Stimulated activated CD4-positive, alpha-beta T cell treated with anti-CD3 and anti-CD28 coated beads, TNF-alpha, amount 100 ng/mL, for 48 hours (primary cell): ENCODE measurements around the gene DYNC1I1.

Experiments
- DNase-seq, 3 donors: peaks; one replicate each; pipeline ENCODE4 v3.0.0-alpha.2; 2020; ENCODE audit warnings: low read depth in 3 of 3

Gene DYNC1I1

DNA sequence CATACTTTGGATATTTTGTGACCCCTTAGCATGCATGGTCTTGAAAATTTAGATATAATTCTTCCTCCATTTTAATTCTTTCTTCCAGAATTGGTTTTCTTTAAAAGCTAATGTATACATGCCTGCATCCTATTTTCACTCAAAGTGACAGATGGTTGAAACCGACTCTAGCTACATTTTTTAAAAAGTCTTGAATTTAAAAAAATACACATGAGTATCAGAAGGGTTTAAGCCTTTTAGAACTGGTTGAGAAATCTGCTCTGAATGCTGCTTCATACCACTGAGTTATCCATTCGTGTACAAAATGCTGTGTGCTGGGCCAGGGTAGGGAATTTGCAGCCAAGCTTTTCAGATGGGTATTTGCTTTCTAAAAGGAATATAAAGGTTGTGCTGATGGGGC, 16.5 kb downstream of the DYNC1I1 start:
- no peak for DNase-seq

DNA sequence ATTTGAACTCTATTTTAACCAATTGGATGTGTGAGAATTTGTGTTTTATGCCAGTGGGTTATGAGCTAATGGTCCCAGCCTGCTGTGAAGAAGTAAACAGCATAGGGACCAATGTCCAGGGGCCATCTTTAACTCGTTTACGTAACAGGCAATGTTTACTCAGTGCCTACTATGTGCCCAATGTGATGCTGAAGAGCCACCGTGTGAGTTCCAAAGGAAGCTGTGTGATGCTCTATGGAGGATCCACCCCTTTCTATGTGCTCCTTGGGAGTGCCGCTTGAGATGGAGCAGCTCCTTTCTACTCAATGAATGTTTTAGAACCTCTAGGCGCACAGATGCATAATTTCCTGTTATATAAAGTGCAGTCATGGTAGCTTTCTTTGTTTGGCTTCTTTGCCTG, 21.3 kb downstream of the DYNC1I1 start:
- DNase-seq, result no peak

DNA sequence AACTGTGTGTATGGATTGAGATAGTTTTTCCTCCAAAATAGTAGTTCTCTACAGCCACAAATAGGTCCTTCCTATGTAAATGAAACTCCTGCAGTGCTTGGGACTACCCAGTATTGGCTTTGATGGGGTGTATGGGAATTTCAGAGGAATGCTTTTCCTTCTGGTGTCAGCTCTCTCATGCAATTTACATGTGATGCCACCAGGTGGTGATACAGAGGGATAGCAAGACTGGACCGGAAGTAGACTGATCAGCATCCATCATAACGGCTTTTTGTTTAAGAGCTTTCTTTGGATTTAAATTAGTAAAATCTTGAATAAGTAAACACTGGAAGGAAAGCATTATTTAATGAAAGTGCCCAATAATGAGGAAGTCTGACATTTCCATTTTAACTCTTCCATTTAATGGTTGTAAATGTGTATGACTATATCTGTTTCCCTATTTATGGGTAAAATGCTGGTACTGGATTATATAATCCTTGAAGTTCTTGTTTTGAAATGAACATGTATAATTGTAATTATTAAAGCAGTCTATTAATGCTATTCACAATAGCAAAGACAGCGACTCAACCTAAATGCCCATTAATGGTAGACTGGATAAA, 22.7 kb downstream of the DYNC1I1 start:
- no peak for DNase-seq

DNA sequence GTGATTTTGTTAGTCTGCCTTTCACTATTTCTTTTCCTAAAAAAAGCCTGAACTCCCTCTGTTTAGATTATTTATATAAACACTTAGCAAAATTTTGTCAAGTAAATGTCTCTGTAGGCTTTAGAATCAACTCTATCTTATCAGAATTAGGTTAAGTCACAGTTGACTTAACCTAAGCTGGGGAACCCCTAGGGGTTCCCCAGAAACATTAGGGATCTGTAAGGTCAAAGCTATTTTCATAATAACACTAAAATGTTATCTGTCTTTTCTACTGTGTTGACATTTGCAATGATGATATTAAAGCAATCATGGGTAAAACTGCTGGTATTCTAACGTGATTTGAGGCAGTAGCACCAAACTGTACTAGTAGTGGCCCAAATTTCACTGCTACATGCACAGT, 24.3 kb downstream of the DYNC1I1 start:
- no peak for DNase-seq

DNA sequence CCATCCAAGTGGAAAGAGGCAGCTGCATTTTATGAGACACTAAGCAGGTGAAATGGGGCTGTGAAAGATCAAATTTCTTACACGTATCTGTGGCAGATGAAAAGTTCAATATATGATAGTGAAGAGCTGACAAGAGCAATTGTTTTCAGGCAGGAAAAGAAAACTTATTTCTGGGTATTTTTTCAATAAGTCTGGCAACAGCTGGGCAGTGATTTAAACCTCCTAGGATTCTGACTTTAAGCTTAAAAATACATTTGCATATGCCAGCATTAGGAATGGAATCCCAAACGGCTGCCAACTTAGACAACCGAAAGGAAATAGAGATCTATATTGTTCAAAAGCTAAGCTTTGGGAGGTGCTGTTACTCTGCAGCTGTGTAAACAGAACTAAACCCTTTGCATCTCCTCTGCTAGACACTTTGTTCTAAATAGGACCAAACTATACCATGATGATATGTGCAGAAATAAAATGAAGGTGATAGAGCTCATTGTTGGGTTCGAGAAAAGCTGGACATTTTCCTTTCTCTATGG, 26.1 kb downstream of the DYNC1I1 start:
- DNase-seq, result no peak

DNA sequence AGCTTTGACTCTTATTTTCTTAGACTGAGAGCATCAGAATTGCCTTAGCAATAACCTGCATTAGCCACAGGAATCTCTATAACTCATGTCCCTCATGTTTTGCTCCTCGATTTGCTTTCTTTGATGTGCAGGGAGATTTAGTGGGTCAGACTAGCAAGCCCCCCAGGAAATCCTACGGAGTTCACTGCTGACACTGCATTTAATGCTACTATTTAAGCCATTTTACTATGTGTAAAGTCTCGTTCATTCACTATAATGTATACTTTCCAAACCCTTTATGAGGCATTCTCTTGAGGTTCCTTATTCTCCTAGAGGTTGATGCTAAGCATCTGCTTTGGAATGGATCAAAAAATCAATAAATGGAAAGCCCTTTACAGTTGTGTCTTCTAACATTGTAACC, 28.4 kb downstream of the DYNC1I1 start:
- DNase-seq, result no peak

DNA sequence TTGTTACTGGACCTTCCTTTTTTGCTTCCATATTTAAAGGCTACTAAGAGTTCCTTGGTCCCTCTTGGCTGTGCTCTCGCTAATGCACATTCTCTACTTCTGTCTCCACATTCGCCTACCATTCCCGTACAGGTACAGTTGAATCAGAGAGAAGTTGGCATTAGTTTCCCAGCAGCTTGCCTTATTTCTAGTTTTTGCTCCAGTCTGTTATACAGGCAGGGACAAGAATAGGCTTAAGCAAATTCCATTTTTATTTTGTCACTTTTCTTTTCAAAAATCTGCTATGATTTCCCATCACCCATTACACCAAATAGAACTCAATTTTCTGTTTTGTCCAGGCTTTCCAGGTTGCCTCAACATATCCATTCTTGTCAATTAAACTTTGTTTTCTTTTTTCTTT, 29.9 kb downstream of the DYNC1I1 start:
- DNase-seq, result no peak

DNA sequence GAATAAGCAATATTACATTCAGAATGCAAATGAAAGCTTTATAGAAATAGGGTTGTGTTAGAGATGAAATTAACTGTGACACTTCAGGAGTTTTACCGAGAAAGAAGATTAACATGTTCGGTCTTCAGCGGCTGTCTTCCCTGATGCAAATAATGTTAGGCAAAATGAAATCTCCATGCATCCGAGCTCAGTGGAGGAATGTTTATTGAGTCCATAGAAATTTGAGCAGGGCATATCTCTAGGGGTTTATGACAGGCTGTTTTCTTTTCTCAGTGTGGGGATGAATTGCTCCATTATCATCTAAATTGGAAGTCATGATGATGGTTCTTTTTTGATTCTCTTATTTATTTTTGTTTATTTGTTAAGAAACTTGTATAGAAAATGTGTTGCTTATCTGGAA, 31.7 kb downstream of the DYNC1I1 start:
- no peak for DNase-seq

DNA sequence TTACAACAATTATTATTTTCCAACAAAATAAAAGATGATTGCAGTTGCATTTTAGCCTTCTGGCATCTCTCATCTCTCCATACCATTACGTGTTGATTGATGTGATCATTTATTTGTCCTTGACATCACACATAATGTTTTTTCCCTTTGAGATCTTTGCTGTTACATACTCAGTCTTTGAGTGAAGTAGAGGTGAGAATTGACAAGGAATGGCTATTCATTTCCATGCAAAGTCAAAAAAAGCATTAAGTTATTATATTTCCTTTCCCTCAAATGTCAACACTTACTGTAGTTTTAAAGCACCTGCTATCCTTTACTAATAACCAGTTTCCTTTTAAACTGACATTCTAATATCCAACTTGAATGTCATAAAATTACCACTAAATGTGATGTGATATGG, 33.6 kb downstream of the DYNC1I1 start:
- no peak for DNase-seq

DNA sequence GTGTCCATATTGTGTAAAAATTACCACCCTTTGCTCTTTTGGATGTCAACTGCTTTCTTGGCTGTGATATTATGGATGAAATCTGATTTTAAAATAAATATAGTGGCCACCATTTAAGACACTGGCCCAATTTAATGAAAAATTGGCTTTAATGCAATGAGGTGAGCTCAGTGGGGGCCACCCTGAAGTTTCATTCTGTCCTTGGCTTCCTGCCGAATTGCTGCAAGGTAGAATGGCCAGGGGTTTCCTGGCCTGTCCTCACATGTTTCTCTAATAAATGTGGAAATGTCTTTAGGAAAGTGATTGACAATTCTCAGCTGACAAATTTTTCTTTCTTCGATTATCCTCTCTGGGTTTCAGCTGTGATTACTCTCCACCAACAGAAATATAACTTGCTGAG, 36.0 kb downstream of the DYNC1I1 start:
- DNase-seq, result no peak

DNA sequence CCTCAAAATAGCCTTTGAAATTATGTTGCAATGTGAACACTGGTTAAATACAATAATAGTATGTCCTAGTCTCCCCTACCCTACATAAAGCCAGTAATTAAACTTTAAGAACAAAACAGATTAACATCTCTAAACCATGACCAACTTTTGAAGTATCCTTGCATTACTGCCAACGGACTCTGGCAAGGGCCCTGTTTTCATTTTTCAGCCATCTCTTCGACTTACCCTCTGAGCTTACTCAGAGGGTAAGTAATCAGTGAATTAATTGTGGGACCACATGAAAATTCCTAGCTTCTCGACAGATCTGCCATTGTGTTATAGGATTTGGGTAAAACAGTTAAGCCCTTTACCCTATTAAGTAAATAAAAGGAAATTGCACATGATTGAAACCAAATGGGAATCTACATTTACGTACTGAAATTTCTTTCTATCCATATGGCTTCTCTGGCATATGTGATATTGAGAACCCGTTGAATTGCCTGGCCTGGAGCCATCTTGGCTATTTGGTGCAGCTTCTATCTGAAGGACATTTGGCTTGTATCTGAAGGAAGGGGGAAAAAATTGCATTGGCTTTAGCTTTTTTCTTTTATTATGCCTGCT, 39.6 kb downstream of the DYNC1I1 start:
- DNase-seq, result no peak

DNA sequence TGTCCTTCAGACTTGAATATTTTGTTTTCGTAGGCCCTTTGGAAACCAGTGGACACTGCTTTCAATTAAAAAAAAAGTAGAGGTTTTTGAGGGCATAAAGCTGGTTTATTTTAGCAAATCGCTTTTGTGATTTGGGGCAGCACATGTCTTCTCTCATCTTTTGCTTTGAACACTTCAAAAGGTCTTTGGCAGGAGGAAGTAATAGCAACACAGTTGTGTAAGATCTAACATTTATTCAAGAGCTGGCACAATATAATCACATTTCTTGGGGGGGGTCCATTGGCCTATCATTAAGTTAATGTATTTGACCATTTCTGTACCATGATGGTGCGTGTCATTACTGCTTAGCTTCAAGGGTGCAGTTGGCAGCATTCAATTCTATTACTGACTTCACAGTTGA, 42.4 kb downstream of the DYNC1I1 start:
- DNase-seq, result no peak

DNA sequence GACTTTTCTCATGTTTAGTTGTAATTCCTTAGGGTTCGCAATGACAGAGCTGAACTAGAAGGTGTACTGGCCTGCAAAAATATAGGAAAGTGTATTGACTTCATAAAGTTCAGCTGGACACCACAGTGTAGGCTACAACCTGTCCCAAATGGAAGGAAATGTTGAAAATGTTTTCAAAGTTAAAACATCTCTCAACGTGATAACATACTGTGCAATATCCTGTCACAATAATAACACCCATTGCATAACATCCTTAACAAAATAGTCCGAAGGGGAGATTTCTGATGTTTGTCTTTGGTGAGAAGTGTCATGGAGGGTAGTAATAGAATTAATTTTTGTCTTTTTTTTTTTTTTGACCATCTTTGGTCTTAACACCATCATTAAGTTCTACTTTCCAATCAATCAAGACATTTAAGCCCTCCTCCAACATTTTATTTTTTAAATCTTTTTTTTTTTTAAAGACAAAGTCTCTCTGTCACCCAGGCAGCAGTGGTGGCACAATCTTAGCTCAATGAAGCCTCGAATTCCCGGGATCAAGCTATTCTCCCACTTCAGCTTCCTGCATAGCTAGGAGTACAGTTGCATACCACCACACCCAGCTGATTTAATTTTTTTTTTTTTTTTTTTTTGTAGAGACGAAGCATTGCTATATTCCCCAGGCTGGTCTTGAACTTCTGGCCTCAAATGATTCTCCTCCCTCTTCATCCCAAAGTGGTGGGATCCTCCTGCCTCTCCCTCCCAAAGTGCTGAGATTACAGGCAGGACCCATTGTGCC, 45.7 kb downstream of the DYNC1I1 start:
- no peak for DNase-seq

DNA sequence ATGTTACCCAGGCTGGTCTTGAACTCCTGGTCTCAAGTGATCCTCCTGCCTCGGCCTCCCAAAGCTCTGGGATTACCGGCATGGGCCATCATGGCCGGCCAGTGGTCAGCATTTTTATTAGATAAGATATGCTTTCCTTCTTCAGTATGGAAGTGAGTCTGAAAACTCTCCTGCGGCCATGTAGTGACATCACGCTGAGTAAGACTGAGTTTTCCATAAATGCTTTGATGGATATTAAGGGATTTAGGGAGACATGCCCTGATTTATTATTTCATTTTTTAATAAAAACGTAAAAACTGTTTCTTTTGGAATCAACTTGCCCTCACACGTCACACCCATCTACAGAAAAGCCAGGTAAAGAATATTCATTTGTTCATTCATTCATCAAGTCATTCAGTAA, 48.4 kb downstream of the DYNC1I1 start:
- no peak for DNase-seq

DNA sequence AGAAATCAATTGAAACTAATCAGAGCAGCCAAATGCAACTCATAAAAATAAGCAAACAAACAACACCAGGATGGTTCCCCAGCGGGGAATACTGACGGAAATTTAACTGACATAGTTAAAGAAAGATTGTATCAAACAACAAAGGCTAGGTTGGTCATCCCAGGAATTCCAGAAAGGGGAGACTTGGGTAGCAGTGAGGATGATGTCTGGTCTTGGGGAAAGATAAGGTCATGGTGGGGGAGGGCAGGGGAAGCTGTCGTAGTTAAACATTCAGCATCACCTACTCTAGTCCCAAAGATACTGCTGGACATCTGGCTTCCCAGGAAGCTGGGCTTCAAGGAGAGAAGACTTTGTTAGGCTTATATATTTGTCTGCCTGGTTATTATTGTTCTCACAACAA, 50.4 kb downstream of the DYNC1I1 start:
- no peak for DNase-seq

DNA sequence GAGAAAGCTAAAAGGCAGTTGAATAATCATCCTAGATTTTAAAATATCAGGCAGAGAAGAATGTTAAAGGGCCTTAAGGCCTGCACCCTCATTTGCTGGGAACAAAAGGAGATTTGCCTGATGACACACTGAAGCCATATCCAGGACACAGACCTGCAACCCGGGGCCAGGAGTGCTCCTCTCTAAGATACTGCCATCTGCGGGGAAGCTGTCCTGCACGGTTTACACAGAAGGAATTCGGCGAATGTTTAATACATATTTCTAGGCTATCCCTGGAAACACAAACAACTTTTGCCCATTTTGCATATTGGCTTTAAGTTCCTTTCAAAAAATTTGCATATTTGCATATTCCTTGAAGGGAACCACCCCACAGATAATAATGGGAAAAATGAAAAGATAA, 52.3 kb downstream of the DYNC1I1 start:
- DNase-seq, result no peak

DNA sequence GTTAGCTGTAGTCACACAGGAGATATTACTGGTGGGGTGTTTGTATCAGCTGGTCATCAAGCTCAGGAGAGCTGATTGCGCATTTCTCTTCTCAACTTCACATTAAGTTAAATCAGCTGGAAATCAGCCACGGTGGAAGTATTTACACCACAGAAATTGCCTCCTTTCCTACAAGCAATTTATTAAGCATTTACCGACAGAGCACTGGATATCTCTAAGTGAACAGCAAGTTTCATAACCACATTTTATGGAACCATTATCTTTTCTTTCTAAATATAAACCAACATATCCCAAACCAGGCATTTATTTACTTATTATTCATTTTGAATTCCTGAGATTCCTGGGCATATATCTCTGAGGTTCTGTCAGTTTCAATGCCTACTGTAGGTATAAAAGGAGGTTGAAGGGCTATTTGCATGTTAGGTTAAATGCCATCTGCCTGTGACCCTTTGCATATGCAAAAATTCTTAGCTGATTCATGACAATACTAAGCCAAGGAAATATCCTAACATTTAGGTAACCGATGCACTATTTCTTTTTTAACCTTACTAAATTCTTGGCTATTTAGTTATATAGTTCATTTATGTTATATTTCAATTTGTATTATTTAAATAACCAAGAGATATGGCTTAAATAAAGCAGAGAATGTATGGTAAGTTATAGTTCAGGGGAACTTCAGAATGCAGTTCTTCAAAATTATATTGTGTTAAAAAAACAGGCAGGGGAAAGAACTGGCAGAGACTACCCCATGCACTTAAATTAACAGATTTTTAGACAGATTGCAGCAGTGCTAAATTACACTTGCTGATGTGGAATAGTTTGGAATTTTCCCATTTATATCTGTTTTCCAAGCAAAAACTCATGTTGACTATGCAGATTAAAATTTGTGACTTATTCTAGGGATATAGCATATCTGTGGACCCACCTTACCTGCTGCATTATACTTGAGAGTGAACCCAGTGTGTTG, 56.8 kb downstream of the DYNC1I1 start:
- DNase-seq, result no peak

DNA sequence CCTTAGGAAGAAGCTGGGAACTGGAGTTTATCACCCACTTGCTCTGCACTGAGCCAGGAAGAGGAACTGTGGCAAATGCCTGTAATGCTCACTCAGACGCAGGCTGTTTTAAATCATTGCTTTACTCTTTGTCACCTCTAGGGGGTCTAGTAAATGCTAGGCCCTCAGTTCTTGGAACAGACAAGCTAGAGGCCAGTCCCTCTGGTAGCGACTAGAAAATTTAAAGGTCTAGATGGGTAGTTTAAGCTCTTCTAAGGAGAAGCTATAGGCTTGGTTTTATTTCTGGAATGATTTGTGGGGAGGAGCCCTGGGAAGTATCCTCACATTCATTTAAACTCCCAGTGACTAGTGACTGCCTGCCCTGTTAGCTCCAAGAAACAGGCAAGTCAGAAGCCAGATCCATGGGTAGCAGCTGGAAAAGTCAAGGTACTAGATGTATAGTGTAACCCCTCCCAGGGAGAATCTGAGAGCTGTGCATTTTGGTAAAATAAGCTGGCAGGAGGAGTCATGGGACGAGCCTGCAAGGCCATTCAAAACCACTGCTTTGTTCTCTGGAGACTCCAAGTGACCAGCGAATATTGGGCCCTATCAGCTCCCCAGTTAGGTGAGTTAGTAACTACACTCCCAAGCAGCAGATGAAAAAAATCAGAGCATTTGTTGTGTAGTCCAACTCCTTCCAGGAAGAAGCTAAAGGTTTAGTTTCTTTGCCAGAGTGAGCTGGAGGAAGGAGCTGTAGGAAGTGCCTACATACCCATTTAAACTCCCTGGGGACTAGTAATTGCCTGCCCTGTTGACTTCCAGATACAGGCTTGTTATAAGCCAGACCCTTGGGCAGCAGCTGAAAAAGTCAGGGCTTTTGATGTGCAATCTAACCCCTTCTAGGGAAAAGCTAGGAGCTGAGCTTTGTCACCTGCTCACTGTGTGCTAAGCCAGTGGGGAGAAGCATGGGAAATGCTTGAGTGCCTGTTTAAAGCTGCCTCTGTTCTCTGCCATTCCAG, 68.9 kb downstream of the DYNC1I1 start:
- no peak for DNase-seq

DNA sequence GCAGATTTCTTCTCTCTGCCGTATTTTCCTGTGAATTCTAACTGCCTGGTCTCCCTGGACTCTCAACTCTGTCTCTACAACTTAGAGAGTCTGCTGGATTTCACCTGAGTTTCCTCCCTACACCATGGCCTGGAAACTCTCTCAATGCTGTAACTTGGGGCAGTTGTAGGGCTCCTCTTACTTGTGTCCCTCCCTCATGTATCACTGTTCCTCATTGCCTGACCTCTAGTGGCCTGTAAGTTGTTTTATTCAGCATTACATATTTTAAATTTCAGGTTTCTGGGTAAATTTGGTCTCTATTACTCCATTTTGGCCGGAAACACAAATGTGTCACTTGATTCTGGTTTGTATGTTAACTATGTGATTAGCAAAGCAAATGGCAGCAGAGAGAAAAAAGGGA, 70.9 kb downstream of the DYNC1I1 start:
- DNase-seq, result no peak

DNA sequence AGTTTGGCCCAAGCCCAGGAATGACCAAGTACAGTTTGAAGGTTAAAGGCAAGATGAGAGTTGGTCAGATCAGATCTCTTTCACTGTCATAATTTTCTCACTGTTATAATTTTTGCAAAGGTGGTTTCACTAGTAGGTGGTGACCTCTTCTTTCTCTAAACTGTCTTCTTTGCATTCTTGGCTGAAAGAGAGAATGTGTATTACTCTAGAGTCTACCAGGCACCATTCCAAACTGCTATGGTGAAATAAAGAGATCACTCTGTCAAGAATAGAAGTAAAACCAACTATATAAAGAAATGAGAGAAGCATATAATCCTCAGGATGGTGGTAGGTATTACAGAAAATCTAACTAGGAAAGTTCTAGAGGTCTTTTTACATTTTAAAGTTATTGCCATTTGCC, 72.7 kb downstream of the DYNC1I1 start:
- no peak for DNase-seq

DNA sequence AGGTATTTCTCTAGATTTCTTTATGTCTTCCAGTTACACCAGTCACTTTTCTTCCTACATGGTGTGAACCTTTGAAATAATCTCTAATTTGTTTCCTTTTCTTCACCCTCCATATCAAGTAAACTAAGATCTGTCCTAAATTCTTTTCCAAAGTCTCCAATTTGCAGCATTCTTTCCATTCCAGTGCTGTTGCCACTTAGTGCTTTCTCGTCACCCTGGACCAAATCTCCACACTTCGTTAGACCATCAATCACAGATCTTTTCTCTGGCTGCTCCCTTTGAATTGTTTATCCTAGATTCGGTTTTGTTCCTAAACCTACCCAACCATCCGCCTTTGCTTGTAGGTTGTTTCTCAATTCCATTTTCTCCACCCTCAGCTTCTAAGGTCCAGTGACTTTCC, 74.7 kb downstream of the DYNC1I1 start:
- DNase-seq, result no peak
